AG09319 (cell line): ENCODE data around the gene KRT8.

Experiments used
- DNase-seq: peaks from one replicate; pipeline ENCODE4 v3.0.0-alpha.2; 2010; ENCODE audit warnings: low read depth; ENCODE audit errors: extremely low read depth
- CTCF ChIP-seq: IDR thresholded peaks from 2 replicates; pipeline ENCODE4 v1.5.1; 2011; ENCODE audit warnings: low read depth, mild to moderate bottlenecking, inconsistent platforms, low read length, moderate library complexity

KRT8 gene

GRCh38 chr12:52899338-52900035 is 5.4 kb downstream of the KRT8 start:
- TF ChIP-seq CTCF, result no peak
- no peak for DNase-seq

GRCh38 chr12:52896190-52897100 is 8.4 kb downstream of the KRT8 start:
- no peak for DNase-seq
- TF ChIP-seq CTCF, result no peak

- DNase-seq, result no peak
- no peak for TF ChIP-seq CTCF
Measured at GRCh38 chr12:52895726-52896189, 9.1 kb downstream of the KRT8 start.

GRCh38 chr12:52892974-52893373 is 11.9 kb downstream of the KRT8 start:
- no peak for TF ChIP-seq CTCF
- no peak for DNase-seq

- no peak for TF ChIP-seq CTCF
- no peak for DNase-seq
Measured at GRCh38 chr12:52892207-52892852, 12.5 kb downstream of the KRT8 start.

GRCh38 chr12:52891044-52891443 is 13.8 kb downstream of the KRT8 start:
- DNase-seq, result no peak
- no peak for TF ChIP-seq CTCF

- no peak for TF ChIP-seq CTCF
- DNase-seq, result no peak
Measured at GRCh38 chr12:52890417-52890816, 14.5 kb downstream of the KRT8 start.
